GM10847 (cell line): ENCODE results near the gene SMTNL2.

Experiments used
- POLR2A ChIP-seq: IDR thresholded peaks from 2 replicates; pipeline ENCODE4 v1.6.1; 2011; ENCODE audit not compliant: insufficient read length; ENCODE audit errors: extremely low read depth

Gene SMTNL2

DNA sequence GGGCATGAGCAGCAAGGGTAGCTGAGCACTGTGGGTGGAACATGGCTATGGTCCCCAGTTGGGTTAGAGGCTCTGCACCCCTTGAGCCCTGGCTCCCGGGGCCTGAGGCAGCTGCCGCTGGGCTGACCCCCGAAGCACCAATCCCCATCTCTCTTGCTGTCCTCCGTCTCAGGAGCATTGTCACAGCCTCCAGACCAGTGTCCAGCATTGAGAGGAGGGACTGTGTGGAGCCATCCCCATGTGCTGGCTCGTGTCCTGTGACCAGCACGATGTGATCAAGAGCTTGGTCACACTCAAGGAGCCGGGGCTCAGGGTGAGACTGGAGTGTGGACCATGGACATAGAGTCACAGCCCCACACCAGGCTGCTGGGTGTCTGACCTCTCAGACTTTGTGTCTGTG is 2.9 kb downstream of the SMTNL2 start:
- TF ChIP-seq POLR2A: no peak

DNA sequence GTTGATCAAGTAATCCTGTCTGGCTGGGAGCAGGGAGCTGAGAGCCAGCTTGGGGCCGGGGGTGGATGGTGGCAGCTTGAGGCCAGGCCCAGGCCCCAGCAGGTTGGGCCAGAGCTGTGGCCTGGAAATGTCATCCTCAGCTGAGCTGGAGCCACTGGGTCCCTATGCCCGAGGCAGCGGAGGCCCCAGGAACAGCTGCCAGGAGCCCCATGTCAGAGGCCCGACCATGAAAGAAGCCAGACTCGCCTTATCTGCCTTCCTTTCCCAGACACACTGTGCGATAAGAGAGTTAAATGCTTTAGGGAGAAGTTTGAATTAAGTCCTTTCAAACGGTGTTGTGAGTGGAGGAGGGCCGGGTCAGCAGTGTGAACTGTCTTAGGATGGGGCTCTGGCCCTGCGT is 3.5 kb downstream of the SMTNL2 start:
- no peak for TF ChIP-seq POLR2A

DNA sequence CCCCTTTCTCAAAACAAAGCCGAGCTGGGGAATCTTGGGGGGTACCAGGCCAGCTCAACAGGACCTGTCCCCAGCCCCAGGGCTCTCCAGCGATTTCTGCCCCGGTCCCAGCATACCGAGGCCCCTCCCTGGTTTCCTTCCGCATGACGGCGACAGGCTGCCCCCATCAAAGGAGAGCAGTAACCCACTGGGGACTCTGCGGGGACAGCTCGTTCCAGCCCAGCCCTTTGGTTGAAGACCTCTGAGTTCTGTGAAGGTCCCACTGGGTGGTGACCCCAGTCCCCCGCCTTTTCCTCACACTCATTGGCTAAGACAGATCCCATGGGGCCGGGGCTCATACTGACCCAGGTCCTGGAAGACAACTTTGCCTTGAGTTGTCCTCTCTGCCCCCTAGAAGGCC is 4.1 kb downstream of the SMTNL2 start:
- no peak for TF ChIP-seq POLR2A

GRCh38 chr17:4588898-4589625 is 4.7 kb downstream of the SMTNL2 start:
- no peak for TF ChIP-seq POLR2A

DNA sequence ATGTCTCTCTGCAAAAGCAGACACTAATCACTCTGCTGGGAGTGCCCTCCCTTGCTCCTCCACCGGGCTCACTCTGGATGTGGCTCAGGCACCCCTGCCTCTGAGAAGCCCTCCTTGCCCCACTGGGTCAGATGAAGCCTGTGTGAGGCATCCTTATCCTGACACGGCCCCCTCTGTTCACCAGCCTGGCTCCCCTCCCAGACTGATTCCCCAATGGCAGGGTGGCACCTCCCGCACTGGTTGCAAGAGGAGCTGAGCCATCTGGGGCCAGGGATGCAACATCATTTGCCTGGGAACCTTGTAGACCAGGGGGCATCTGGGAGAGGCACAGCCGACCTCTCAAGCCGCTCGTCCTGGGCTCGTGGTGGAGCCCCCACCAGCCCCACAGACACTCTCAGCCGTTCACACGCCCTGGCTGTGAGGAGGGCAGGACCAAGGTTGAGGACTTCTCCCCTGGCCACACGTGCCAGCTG is 6.7 kb downstream of the SMTNL2 start:
- TF ChIP-seq POLR2A: no peak

GRCh38 chr17:4591529-4591928 is 7.2 kb downstream of the SMTNL2 start:
- no peak for TF ChIP-seq POLR2A

DNA sequence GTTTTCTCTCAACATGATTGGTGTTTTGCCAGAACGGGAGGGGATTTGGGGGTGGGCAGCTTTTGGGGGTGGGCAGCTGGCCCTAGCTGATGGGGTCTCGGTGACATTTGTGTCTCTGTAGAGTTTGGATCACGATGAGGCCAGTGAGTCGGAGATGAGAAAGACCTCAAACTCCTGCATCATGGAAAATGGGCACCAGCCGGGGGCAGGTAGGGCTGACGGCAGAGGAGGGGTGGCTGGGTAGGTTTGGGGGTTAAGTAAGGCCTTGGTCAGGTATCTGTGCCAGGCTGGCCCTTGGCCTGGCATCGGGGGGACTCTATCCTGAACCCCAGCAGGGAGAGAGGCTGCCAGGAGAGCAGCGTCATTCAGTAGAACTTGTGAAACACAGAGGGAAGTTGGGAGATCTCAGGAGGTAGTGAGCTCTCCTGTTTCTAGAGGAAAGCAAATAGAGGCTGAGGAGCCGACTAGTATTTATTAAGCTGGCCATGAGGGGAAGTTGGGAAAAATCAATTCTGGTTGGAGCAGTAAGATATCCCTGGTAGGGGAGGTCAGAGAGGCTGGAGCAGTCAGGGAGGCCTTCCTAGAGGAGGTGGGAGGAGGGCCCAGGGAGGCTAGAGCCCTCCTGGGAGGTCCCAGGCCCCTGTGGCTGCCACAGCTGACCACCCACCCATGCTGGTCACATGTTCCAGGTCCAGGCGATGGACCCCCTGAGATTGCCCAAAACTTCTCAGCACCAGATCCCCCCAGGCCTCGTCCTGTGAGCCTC is 8.1 kb downstream of the SMTNL2 start:
- TF ChIP-seq POLR2A: no peak

DNA sequence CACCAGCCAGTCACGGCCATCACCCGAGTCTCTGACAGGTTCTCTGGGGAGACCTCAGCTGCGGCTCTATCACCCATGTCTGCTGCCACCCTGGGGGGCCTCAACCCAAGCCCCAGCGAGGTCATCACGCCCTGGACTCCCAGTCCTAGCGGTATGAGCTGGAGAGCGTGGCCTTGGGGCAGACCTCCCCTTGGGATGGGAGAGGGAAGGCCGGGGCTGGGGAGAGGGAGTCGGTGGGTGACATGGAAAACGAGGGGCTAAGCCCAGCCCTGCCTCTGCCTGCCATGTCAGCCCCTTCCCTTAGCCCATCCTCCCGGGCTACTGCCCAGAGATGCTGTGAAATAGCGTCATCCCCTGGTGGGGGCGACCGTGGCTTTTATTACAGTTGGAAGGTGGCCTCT is 8.7 kb downstream of the SMTNL2 start:
- no peak for TF ChIP-seq POLR2A

DNA sequence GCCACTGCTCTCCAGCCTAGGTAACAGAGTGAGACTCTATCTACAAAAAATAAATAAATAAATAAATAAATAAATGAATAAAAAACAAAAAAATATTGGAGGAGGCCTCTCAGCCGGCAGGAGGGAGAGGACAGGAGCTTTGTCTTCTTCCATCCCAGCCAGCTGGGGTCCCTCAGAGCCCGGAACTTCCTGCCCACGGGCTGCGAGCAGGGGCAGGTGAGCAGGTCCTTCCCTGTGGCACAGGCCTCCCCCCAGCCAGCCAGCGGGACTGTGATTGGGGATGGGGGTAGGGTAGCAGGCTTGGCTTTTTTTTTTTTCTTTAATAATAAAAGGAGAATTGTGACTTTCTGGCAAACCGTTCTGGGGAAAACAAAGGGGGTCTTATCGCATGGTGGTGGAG is 10.1 kb downstream of the SMTNL2 start:
- no peak for TF ChIP-seq POLR2A

GRCh38 chr17:4594931-4595684 is 10.8 kb downstream of the SMTNL2 start:
- TF ChIP-seq POLR2A: no peak

- TF ChIP-seq POLR2A: no peak
These were observed 12.5 kb downstream of the SMTNL2 start for GRCh38 chr17:4596636-4597380.

GRCh38 chr17:4597975-4598374 is 13.6 kb downstream of the SMTNL2 start:
- no peak for TF ChIP-seq POLR2A

GRCh38 chr17:4598776-4599504 is 14.6 kb downstream of the SMTNL2 start:
- no peak for TF ChIP-seq POLR2A

- no peak for TF ChIP-seq POLR2A
These were observed 15.4 kb downstream of the SMTNL2 start for GRCh38 chr17:4599505-4600281.
